NCI-H510A treated with DMSO at 0.1 percent for 48 hours (cell line): ENCODE data around the gene ROBO2.

ENCODE experiments used
- DNase-seq: peaks from one replicate; lab custom pipeline; 2025; lab: John Stamatoyannopoulos, UW

Gene ROBO2

DNA sequence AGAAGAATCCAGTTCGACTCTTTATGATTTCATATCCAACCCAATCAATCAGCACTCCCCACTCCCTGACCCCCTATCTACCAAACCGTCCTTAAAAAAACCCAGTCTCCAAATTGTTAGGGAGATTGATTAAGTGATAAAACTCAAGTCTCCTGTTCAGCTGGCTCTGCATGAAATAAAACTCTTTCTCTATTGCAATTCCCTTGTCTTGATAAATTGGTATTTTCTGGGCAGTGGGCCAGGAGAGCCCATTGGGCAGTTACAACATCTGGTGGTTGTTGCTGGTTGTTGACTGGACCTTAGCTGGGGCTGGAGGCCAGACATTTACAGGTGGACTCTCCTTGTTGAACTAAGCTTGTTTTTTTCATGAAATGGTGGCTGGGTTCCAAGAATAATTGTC lies 642.3 kb downstream of the ROBO2 start:
- no peak for DNase-seq

DNA sequence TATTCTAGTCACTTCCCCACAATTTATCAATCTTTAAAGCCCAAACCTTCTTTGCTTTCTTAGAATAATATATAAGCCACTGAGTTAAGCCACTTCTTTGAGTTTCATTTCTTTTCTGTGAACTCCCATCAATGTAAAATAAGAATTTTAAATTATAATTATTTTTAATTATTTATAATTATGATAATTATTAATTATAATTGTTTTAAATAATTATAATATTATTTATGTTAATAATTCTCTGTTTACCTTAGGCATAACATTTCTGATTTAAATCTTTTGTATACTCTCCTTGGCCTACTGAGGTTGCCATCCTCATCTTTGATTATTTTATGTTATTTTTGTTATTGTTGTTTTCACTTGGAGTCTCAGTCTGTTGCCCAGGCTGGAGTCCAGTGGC lies 644.2 kb downstream of the ROBO2 start:
- no peak for DNase-seq

DNA sequence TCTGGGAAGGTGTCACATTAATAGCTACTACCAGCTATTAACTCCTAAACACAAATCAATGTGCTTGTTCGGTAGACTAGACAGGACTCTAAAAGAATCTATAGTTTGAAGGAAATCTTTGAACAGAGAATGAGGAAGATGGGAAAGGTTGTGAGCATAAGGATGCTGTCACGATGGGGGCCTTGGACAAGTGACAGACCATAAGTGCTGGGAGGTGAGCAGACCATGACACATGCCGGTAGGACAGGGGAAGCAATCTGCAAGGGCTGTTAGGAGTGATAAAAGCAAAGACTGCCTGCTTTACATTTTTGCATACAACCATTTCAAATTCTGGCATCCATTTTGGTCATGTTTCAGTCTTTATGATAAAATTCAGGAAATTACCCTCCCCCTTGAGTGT lies 645.8 kb downstream of the ROBO2 start:
- no peak for DNase-seq

DNA sequence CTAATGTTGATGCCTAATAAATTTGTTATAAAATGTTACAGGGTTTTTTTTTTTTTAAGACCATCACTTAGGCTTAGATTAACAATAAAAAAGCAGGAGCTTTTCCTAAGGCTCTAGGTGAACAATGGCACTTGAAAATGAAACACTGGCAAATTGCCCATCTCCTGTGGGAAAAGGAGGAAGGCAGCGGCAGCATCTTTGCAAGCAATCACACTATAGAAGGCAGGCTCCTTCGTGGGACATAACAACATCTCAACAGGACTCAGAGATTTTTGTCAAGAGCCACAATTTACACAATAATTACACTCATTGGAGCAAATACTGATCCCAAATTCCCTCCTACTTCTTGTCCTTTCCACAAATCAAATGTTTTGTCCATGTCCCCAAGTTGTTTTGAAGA lies 646.7 kb downstream of the ROBO2 start:
- DNase-seq: peak; percentile 6

DNA sequence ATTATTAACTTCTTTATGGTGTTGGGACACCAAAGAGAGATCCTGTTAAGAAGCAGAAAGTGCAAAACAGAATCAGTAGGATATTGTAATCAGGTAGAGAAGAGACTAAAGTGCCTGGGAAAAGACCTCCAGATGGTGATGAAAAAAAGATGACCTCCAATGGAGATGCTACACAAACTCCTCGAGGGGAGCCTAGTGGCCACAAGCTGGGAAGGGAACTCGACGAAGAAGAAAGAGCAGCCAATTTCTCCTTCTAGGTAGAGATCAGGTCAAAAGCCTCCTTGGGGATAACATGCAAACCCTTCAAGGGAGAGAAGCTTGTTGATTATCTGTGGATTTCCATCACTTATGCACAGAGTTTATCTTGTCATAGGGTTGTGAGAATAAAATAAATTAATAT lies 647.6 kb downstream of the ROBO2 start:
- DNase-seq: no peak

DNA sequence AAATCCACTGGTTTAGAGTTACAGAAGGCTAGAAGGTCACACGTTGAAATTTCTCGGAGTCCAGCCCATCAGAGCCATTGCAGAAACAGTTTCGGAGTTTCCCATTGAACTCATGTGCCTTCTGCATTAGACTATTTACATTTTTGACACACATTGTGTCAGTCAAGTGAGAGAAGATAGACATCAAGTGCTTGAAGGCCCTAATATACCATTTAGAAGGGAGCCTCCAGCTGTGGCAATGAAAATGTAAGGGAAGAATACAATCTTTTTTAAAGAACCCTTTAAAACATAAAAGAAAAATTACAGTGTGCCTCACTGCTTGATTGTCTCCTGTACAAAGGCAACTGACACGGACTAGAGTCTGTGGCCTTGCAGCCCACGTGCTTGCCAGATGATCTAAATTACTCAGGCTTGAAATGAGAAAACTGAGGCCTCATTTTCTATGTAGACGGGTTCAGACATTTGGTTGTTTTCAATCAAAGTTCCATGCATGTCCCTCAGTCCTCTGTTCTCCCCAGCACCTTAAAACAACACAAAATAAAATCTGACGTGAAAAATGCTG lies 650.5 kb downstream of the ROBO2 start:
- DNase-seq: no peak

DNA sequence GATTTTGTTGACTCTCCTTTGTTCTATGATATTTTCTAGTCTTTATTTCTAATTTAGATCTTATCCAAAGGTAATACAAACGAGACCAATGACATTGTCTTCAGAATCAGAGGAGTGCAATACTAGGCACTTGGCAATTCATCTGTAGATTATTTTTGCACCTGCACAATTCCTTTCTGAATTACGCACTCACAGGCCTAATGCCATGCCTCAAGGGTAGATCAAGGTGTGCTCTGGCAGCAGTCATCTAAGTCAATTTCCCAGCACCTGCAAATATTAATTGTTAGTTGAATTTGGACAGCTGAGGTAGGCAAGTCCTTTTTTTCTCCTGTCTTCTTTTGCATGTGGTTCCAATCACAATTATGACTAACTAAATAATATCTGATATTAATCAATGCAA lies 653.2 kb downstream of the ROBO2 start:
- peak; percentile 13 for DNase-seq

DNA sequence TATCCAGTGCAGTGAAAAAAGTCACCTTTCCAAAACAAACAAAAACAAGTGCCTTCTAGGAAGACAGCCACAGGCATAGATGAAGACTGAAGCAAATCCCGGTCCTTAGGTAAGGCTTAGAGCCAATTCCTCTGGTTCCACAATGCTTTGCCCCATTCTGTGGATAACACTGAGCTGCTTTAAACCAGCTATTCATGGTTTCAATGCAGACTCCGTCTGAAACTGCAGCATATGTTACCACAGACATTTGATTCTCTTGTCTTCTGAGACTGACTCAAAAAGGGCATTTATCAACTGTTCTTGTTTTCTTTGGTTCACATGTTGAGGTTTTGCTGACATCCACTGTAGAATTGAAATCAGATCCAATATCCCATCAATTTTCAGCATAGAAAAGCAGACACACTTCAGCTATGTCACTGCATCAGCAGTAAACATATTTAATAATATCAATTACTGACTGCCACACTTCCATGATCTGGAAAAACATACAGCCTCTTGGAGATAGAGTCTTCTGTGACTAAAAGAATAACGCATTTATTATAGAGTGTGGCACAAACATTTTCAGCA lies 659.3 kb downstream of the ROBO2 start:
- no peak for DNase-seq
